ENCODE data around the gene SNX3.
A peak's percentile ranks its signal among the peaks of the same experiment; 100 is the strongest.

- peak; percentile 37 for TF ChIP-seq EZH2 (IDR thresholded peaks at IDR 0.05; ENCODE audit: borderline replicate concordance, insufficient read depth, low read depth, low read length, poor library complexity, severe bottlenecking)
- TF ChIP-seq CTCF (IDR thresholded peaks at IDR 0.05) = no peak
Measured at GRCh38 chr6:108166664-108167448, 94.0 kb downstream of the SNX3 start.

Data from B cell (primary cell).